Endothelial cell of umbilical vein (primary cell): ENCODE measurements around the gene CST1. TPM values are rescaled to one million over a fixed set of nuclear protein-coding genes. Genes with fewer than 3 reads are reported as not detected.

ENCODE experiments used
- BruUV-seq: library from RNA; stranded (reverse); fragments of 400-500 nt; replicated peaks from 2 replicates; lab custom pipeline; 2021; lab: Mats Ljungman, UMichigan
- CTCF ChIA-PET: fragments of 300-600, 350-600 bp; sonication (Branson Sonifier 250); formaldehyde crosslinking; loops from one replicate; lab custom pipeline; 2021; ENCODE audit warnings: antibody characterized with exemption, inconsistent platforms; lab: Charles Lee
- POLR2A ChIA-PET: fragments of 300-600, 350-600 bp; sonication (Branson Sonifier 250); formaldehyde crosslinking; loops from one replicate; lab custom pipeline; 2021; ENCODE audit warnings: antibody characterized with exemption, inconsistent platforms; lab: Charles Lee
- DNase-seq: peaks from one replicate; pipeline ENCODE4 v3.0.0-alpha.2; 2011; ENCODE audit warnings: low read depth, low spot score
- FAIRE-seq: peaks from 2 replicates; lab custom pipeline; 2011; peaks lifted over from hg19 to GRCh38; lab: Jason Lieb, UNC
- H2AFZ ChIP-seq: 2 replicates; pipeline ENCODE4 v1.6.0; 2012; ENCODE audit warnings: low read depth, low read length, control low read depth, inconsistent platforms
- H3K27ac ChIP-seq: 2 replicates; pipeline ENCODE4 v1.5.1; 2011; ENCODE audit warnings: low read depth, mild to moderate bottlenecking, control low read depth, low read length, moderate library complexity; ENCODE audit not compliant: insufficient read depth
- H3K27me3 ChIP-seq, 2 experiments: 2 replicates each; pipeline versions ENCODE4 v1.6.0 to v1.6.1; 2011; ENCODE audit warnings: low read length in 2 of 2, mixed read lengths in 1 of 2; ENCODE audit not compliant: control insufficient read depth in 2 of 2, insufficient read depth in 2 of 2
- H3K36me3 ChIP-seq, 2 experiments: 2 replicates in 1 of 2; 3 replicates in 1 of 2; pipeline ENCODE4 v1.5.1; 2011; ENCODE audit warnings: low read length in 2 of 2, mild to moderate bottlenecking in 1 of 2, moderate library complexity in 1 of 2; ENCODE audit not compliant: control insufficient read depth in 2 of 2, insufficient read depth in 2 of 2; ENCODE audit errors: extremely low read depth in 1 of 2
- H3K4me1 ChIP-seq: 3 replicates; pipeline ENCODE4 v1.5.1; 2011; ENCODE audit warnings: mild to moderate bottlenecking, low read length; ENCODE audit not compliant: control insufficient read depth, insufficient read depth; ENCODE audit errors: extremely low read depth
- H3K4me2 ChIP-seq: 2 replicates; pipeline ENCODE4 v1.6.1; 2011; ENCODE audit warnings: low read length, control low read depth, mixed read lengths; ENCODE audit not compliant: insufficient read depth
- H3K4me3 ChIP-seq, 3 experiments: fragments of 200-600 bp in 1 of 3; sonication (generic), shearing (Covaris generic) in 1 of 3; replicated peaks in 1 of 3; 2 replicates each; pipeline ENCODE4 v1.5.1; 2011 to 2016; ENCODE audit warnings: control low read depth in 3 of 3, low read length in 3 of 3, mild to moderate bottlenecking in 2 of 3, inconsistent platforms in 1 of 3, low read depth in 1 of 3, moderate library complexity in 1 of 3; ENCODE audit not compliant: insufficient read depth in 1 of 3
- H3K79me2 ChIP-seq: 2 replicates; pipeline ENCODE4 v1.6.0; 2012; ENCODE audit warnings: low read length, inconsistent platforms; ENCODE audit not compliant: control insufficient read depth, insufficient read depth
- H3K9ac ChIP-seq: replicated peaks from 2 replicates; pipeline ENCODE3; 2011; ENCODE audit warnings: low read length, control low read depth; ENCODE audit not compliant: insufficient read depth; ENCODE audit errors: extremely low read depth
- H3K9me1 ChIP-seq: replicated peaks from 3 replicates; pipeline ENCODE4 v1.6.0; 2011; ENCODE audit warnings: mild to moderate bottlenecking, low read length; ENCODE audit not compliant: control insufficient read depth, insufficient read depth; ENCODE audit errors: extremely low read depth
- H3K9me3 ChIP-seq: replicated peaks from 2 replicates; pipeline ENCODE4 v1.5.1; 2012; ENCODE audit warnings: low read length, inconsistent platforms; ENCODE audit not compliant: control insufficient read depth, insufficient read depth
- H4K20me1 ChIP-seq: replicated peaks from 2 replicates; pipeline ENCODE3; 2011; ENCODE audit warnings: mild to moderate bottlenecking, low read length; ENCODE audit not compliant: control insufficient read depth, insufficient read depth; ENCODE audit errors: extremely low read depth
- FOS ChIP-seq: IDR thresholded peaks from 2 replicates; pipeline ENCODE4 v1.6.1; 2011; ENCODE audit warnings: mild to moderate bottlenecking, low read length, moderate library complexity, borderline replicate concordance; ENCODE audit not compliant: insufficient read depth
- MYC ChIP-seq: IDR thresholded peaks from one replicate; pipeline ENCODE4 v1.6.1; 2011; ENCODE audit warnings: mild to moderate bottlenecking, low read depth, low read length
- dilution Hi-C: fragments of 300-500 bp; cut with MboI; formaldehyde crosslinking; loops from one replicate; pipeline ENCODE4 v1.15.0; 2019; ENCODE audit warnings: low sequenced_read_pairs; ENCODE audit not compliant: extremely low pct_ligation_motif_present
- intact Hi-C: fragments of 100-400 bp; cut with micrococcal nuclease; formaldehyde crosslinking; loops from one replicate; pipeline ENCODE4 v1.10.0; 2022
- polyA plus RNA-seq, 4 experiments: library from polyadenylated mRNA; depleted of rRNA in 3 of 4; stranded (reverse) in 3 of 4; unstranded in 1 of 4; fragments of >200 nt; gene quantifications; 2 replicates each; pipeline versions ENCODE4 v1.2.1 to v1.2.3, GENCODE V29; 2011 to 2012; ENCODE audit warnings: missing spikeins in 1 of 4
- total RNA-seq: library from RNA; stranded (reverse); gene quantifications from 2 replicates; pipeline ENCODE4 v1.2.3, GENCODE V29; 2021
- TF ChIP-seq, protein P1 (sequence below), 2 donors: IDR thresholded peaks; 1 replicate in 1 of 2; 2 replicates in 1 of 2; pipeline ENCODE4 v1.5.1; 2011; ENCODE audit warnings: low read length in 2 of 2, mild to moderate bottlenecking in 2 of 2, moderate library complexity in 2 of 2, control low read depth in 1 of 2, inconsistent platforms in 1 of 2, low read depth in 1 of 2; ENCODE audit not compliant: insufficient read depth in 1 of 2; ENCODE audit errors: extremely low read depth in 1 of 2

CST1 gene
- total and polyA plus RNA-seq, 2 donors (not counting 3 experiments of a cell fraction or from before 2014, with no cell fraction given), result 0.19 to 2.2 TPM

DNA sequence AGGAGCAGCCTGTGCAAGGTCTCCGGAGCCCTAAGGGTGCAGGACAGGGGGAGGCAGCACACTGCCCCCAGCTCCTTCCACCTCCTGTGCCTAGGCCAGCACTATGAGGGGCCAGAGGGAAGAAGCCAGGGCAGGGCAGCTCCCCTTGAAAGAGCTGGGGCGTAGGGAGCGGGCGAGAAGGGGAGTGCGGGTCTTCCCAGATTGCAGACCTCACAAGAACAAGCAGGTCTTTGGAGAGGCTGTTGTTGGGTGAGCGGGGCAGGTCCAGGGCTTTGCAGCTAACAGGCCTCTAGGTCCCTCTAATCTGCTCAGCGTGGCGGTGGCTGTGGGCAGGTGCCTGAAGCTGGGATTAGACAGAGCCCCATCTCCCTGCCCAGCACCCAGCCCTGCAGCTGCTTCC, 22.4 kb upstream of the CST1 start:
- no peaks in the 10 kb centered on the region for H3K9me1 ChIP-seq
- H3K27me3 ChIP-seq, result peaks cover 5 to 14% of the 10 kb centered on the region in 2 experiments
- no peak overlapping the region for H2AFZ ChIP-seq
- ChIA-PET CTCF (no interaction called here), POLR2A (no interaction called here)
- no peaks in the 10 kb centered on the region for H3K79me2 ChIP-seq
- no peaks in the 10 kb centered on the region for H3K9me3 ChIP-seq
- no peaks in the 10 kb centered on the region for H3K4me1 ChIP-seq
- dilution Hi-C loops, result no loop called here
- H3K4me3 ChIP-seq, result no peak overlapping the region
- no peak for FAIRE-seq
- BruUV-seq, result no TSS peak
- TF ChIP-seq, protein P1, sequence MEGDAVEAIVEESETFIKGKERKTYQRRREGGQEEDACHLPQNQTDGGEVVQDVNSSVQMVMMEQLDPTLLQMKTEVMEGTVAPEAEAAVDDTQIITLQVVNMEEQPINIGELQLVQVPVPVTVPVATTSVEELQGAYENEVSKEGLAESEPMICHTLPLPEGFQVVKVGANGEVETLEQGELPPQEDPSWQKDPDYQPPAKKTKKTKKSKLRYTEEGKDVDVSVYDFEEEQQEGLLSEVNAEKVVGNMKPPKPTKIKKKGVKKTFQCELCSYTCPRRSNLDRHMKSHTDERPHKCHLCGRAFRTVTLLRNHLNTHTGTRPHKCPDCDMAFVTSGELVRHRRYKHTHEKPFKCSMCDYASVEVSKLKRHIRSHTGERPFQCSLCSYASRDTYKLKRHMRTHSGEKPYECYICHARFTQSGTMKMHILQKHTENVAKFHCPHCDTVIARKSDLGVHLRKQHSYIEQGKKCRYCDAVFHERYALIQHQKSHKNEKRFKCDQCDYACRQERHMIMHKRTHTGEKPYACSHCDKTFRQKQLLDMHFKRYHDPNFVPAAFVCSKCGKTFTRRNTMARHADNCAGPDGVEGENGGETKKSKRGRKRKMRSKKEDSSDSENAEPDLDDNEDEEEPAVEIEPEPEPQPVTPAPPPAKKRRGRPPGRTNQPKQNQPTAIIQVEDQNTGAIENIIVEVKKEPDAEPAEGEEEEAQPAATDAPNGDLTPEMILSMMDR (IDR thresholded peaks at IDR 0.05; ENCODE audit: extremely low read depth in 1 of 2, insufficient read depth in 1 of 2, low read depth in 1 of 2, low read length in 2 of 2), result no peak
- intact Hi-C loops, result no loop called here
- H3K4me2 ChIP-seq, result no peak overlapping the region
- H4K20me1 ChIP-seq, result no peaks in the 10 kb centered on the region
- no peaks in the 10 kb centered on the region for H3K36me3 ChIP-seq
- H3K9ac ChIP-seq, result no peak overlapping the region
- H3K27ac ChIP-seq, result no peak overlapping the region
- no peak for DNase-seq

- Histone ChIP-seq H3K4me3 (no peak overlapping the region), H3K9me1 (no peaks in the 10 kb centered on the region), H3K27me3 (peaks cover 7 to 14% of the 10 kb centered on the region in 2 experiments), H3K4me1 (no peaks in the 10 kb centered on the region), H3K79me2 (no peaks in the 10 kb centered on the region), H4K20me1 (no peaks in the 10 kb centered on the region), H3K27ac (no peak overlapping the region), H3K9me3 (no peaks in the 10 kb centered on the region), H2AFZ (no peak overlapping the region), H3K36me3 (no peaks in the 10 kb centered on the region), H3K4me2 (no peak overlapping the region), H3K9ac (no peak overlapping the region)
- FAIRE-seq, result no peak
- intact Hi-C loops (no loop called here), dilution Hi-C loops (no loop called here)
- ChIA-PET POLR2A (no interaction called here), CTCF (no interaction called here)
- BruUV-seq, result no TSS peak
- DNase-seq, result no peak
- TF ChIP-seq MYC (no peak), FOS (no peak)
Measured at GRCh38 chr20:23772074-23772473, 21.3 kb upstream of the CST1 start.
